ENCODE measurements around the gene KIAA0930. TPM values are rescaled to one million over a fixed set of nuclear protein-coding genes. Genes with fewer than 3 reads are reported as not detected.
A peak's percentile ranks its signal among the peaks of the same experiment; 100 is the strongest.

Gene KIAA0930
- total RNA-seq, 1 donor from 2014 or later: 42.5 TPM

DNA sequence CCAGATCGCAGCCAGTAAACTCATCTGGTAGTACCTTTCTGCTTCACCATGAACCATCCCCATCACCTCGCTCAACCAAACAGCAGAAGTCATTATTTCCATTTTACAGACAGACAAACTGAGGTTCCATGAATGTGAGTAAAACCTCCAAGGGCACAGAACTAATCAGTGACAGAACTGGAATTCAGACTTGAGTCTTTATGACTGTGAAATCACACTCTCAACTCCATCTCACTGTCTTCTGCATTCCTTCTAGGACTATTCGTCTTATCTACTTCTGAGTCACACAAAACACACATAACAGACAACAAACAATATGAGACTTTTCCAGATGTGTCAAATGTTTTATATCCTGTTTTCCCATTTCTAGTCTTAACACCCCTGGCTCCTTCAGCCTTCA is 86.3 kb downstream of the KIAA0930 start:
- intact Hi-C loops (cut with DNase I): no loop called here
- TF ChIP-seq POLR2A (IDR thresholded peaks at IDR 0.05): no peak
- TF ChIP-seq, protein P1, sequence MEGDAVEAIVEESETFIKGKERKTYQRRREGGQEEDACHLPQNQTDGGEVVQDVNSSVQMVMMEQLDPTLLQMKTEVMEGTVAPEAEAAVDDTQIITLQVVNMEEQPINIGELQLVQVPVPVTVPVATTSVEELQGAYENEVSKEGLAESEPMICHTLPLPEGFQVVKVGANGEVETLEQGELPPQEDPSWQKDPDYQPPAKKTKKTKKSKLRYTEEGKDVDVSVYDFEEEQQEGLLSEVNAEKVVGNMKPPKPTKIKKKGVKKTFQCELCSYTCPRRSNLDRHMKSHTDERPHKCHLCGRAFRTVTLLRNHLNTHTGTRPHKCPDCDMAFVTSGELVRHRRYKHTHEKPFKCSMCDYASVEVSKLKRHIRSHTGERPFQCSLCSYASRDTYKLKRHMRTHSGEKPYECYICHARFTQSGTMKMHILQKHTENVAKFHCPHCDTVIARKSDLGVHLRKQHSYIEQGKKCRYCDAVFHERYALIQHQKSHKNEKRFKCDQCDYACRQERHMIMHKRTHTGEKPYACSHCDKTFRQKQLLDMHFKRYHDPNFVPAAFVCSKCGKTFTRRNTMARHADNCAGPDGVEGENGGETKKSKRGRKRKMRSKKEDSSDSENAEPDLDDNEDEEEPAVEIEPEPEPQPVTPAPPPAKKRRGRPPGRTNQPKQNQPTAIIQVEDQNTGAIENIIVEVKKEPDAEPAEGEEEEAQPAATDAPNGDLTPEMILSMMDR (IDR thresholded peaks at IDR 0.05): no peak
- no peak for TF ChIP-seq POLR2AphosphoS5 (IDR thresholded peaks at IDR 0.05; ENCODE audit: insufficient read depth in 1 of 2, low read depth in 1 of 2)

DNA sequence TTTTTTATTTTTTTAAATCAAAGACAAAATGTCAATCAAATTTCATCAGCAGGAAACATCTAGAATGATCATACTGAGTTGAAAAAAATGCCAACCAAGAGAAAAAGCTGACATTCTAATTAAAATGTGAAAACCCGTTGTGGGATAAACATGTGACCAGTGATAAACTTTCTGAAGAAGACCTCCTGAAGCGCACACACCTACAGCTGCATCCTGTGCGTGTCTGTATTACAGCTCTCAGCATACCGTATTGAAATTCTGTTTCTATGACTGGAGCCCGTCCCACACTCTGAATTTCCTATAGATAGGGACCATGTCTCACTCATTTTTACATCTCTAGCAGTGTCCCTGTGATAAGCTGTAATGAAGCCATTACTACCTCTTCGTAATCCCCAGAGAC is 89.2 kb downstream of the KIAA0930 start:
- TF ChIP-seq POLR2A (IDR thresholded peaks at IDR 0.05) (no peak), POLR2AphosphoS5 (IDR thresholded peaks at IDR 0.05; ENCODE audit: insufficient read depth in 1 of 2, low read depth in 1 of 2) (no peak)
- TF ChIP-seq, protein P1 (IDR thresholded peaks at IDR 0.05): no peak
- Histone ChIP-seq H3K27ac (no peak overlapping the region), H3K36me3 (peaks cover 0 to 6% of the 10 kb centered on the region in 2 donors), H3K4me1 (no peaks in the 10 kb centered on the region), H3K27me3 (no peaks in the 10 kb centered on the region), H3K9me3 (no peaks in the 10 kb centered on the region), H3K4me3 (no peak overlapping the region)
- no peak for DNase-seq (ENCODE audit: extremely low spot score in 2 of 2)
- intact Hi-C loops (cut with DNase I): no loop called here

More for the DNA sequence above, 86.3 kb downstream of the KIAA0930 start:
- H3K27me3 ChIP-seq: no peaks in the 10 kb centered on the region
- no peak overlapping the region for H3K27ac ChIP-seq
- peaks cover 0 to 15% of the 10 kb centered on the region in 2 donors for H3K36me3 ChIP-seq
- DNase-seq (ENCODE audit: extremely low spot score in 2 of 2): no peak
- H3K9me3 ChIP-seq: no peaks in the 10 kb centered on the region
- peaks cover 18% of the 10 kb centered on the region for H3K4me1 ChIP-seq
- H3K4me3 ChIP-seq: no peak overlapping the region

DNA sequence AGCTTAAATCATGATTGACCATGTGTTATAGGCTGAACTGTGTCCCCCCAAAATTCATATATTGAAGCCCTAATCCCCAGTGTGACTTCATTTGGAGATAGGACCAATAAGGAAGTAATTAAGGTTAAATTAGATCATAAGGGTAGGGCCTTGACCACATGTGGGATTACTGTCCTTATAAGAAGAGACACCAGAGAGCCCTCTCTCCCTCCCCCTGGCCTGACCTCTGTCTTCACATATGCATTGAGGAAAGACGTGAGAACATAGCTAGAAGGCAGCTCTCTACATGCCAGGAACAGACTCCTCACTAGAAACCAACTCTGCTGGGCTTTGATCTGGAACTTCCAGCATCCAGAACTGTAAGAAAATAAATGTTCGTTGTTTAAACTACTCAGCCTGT is 90.6 kb downstream of the KIAA0930 start:
- Histone ChIP-seq H3K4me3 (no peak overlapping the region), H3K9me3 (no peaks in the 10 kb centered on the region), H3K27me3 (no peaks in the 10 kb centered on the region), H3K27ac (no peak overlapping the region), H3K4me1 (no peaks in the 10 kb centered on the region), H3K36me3 (peaks cover 0 to 6% of the 10 kb centered on the region in 2 donors)
- TF ChIP-seq POLR2A (IDR thresholded peaks at IDR 0.05) (no peak), POLR2AphosphoS5 (IDR thresholded peaks at IDR 0.05; ENCODE audit: insufficient read depth in 1 of 2, low read depth in 1 of 2) (no peak)
- TF ChIP-seq, protein P1 (IDR thresholded peaks at IDR 0.05): no peak
- peak in 1 of 2 donors; percentile 58 for DNase-seq (ENCODE audit: extremely low spot score in 2 of 2)
- intact Hi-C loops (cut with DNase I): no loop called here

DNA sequence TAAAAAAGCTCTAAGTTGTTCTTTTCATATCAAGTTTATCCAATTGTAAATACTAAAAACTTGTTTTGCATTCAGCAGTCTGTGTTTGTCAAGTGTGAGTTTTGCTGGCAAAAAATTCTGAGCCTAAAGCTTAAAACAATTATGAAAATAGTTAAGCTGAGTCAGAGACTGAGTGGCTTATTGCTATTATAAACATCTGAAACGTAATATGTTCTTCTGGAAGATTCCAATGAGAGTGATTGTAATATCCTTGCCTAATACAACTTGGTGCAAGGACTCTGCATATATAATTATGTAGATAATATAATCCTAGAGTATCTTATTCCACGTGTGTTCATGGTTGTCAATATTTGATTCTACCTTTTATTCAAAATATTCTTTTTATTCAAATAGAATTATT is 91.0 kb downstream of the KIAA0930 start:
- no peak overlapping the region for H3K4me3 ChIP-seq
- H3K9me3 ChIP-seq: no peaks in the 10 kb centered on the region
- intact Hi-C loops (cut with DNase I): no loop called here
- TF ChIP-seq, protein P1 (IDR thresholded peaks at IDR 0.05): no peak
- TF ChIP-seq POLR2AphosphoS5 (IDR thresholded peaks at IDR 0.05; ENCODE audit: insufficient read depth in 1 of 2, low read depth in 1 of 2) (no peak), POLR2A (IDR thresholded peaks at IDR 0.05) (no peak)
- DNase-seq (ENCODE audit: extremely low spot score in 2 of 2): no peak
- H3K27ac ChIP-seq: no peak overlapping the region
- no peaks in the 10 kb centered on the region for H3K4me1 ChIP-seq
- H3K27me3 ChIP-seq: no peaks in the 10 kb centered on the region
- peaks cover 0 to 6% of the 10 kb centered on the region in 2 donors for H3K36me3 ChIP-seq

DNA sequence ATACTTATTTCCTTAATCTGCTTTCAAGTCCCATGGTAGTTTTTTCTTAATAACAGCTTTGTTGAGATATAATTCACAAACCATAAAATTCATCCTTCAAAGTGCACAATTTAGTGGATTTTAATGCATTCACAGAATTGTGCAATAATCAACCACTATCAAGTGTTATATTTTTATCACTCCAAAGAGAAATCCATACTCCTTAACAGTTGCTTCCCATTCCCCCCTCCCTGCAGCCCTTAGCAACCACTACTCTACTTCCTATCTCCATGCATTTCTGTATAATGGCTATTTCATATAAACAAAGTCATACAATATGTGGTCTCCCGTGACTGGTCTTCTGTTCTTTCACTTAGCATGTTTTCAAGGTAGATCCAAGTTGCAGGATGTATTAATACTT is 95.8 kb downstream of the KIAA0930 start:
- Histone ChIP-seq H3K4me1 (no peaks in the 10 kb centered on the region), H3K27me3 (no peaks in the 10 kb centered on the region), H3K27ac (no peak overlapping the region), H3K9me3 (no peaks in the 10 kb centered on the region), H3K36me3 (no peaks in the 10 kb centered on the region), H3K4me3 (no peak overlapping the region)
- no peak for DNase-seq (ENCODE audit: extremely low spot score in 2 of 2)
- TF ChIP-seq POLR2AphosphoS5 (IDR thresholded peaks at IDR 0.05; ENCODE audit: insufficient read depth in 1 of 2, low read depth in 1 of 2) (no peak), POLR2A (IDR thresholded peaks at IDR 0.05) (no peak)
- TF ChIP-seq, protein P1 (IDR thresholded peaks at IDR 0.05): no peak
- intact Hi-C loops (cut with DNase I): no loop called here
